ENCODE data around the gene CRIM1. TPM values are rescaled to one million over a fixed set of nuclear protein-coding genes. Genes with fewer than 3 reads are reported as not detected.
A peak's percentile ranks its signal among the peaks of the same experiment; 100 is the strongest.

Gene CRIM1
- total RNA-seq, 1 donor from 2014 or later, result 61.8 TPM

DNA sequence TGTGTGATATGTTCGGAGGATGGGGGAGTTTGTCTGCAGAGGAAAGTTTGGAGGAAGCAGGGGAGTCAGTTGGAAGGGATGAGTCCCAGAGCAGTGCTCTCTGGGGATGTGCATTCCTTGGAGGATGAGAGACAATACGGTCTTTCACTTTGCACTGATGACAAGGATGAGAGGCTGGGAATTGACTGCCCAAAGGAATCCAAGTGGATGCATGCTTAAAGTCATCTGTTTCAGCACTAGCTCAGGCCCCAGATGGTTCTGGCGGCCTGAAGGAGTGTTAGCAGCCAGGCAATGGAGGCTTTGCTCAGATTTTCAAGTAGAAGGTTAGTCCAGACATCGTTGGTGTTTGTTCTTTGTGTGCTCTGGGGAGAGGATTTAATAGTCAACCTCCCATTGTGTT is 100.2 kb downstream of the CRIM1 start:
- H3K36me3 Mint-ChIP-seq, result peaks cover 4% of the 10 kb centered on the region
- H3K4me3 Mint-ChIP-seq, result no peak overlapping the region
- no peak for TF ChIP-seq CTCF (IDR thresholded peaks at IDR 0.05; ENCODE audit: unreplicated experiment)
- no peak overlapping the region for H3K27ac Mint-ChIP-seq
- no peaks in the 10 kb centered on the region for H3K27me3 Mint-ChIP-seq (ENCODE audit: low read depth)
- H3K4me1 Mint-ChIP-seq, result peaks cover 19% of the 10 kb centered on the region
- no peak for DNase-seq (ENCODE audit: low spot score in 2 of 2, unreplicated experiment in 2 of 2)
- no peaks in the 10 kb centered on the region for H3K9me3 Mint-ChIP-seq

DNA sequence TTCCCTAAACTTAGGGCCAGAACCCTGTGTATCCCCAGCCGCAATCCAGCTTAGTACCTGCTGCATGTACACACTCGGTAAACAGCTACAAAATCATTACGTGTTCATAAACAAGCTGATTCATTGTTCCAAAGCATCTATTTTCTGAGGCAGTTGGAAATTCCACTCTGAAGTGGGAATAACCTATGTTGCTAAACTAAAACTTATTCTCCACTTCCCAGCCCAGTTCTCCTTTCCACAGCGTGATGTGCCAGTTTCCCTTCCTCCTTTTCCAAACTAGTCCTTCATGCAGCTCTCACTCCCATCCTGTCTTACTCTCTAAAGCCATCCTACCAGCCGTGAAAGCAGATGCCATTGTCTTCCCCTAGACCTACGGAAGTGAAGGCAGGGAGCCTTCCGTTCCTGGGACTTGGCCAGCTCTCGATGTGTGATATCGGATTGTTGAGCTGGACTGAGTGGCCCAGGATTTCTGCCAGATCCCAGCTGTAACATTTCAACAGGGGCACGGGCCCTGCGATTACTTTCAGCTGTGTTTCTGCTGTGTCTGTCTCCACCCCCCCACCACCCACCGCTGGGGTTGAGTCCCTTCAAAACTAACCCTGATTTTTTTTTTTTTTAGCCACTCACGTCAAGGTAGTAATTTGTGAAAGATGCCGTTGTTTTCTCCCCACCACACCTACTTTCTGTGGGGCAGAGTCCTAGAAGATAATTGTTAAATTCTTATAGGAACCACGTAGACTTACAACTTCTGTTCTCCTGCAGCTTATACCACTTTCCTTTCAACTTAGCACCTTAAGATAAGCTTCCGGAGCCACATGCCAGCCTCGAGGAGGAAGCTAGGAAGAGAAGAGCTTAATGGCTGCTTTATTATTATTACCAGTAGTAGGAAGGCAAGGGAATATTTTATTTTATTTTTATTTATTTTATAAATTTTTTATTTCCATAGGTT is 100.9 kb downstream of the CRIM1 start:
- TF ChIP-seq CTCF (IDR thresholded peaks at IDR 0.05; ENCODE audit: unreplicated experiment), result no peak
- Mint-ChIP-seq H3K27ac (peak overlapping the region; percentile 28), H3K4me1 (peaks cover 16% of the 10 kb centered on the region), H3K9me3 (no peaks in the 10 kb centered on the region), H3K4me3 (no peak overlapping the region), H3K27me3 (ENCODE audit: low read depth) (no peaks in the 10 kb centered on the region), H3K36me3 (peaks cover 4% of the 10 kb centered on the region)
- no peak for DNase-seq (ENCODE audit: low spot score in 2 of 2, unreplicated experiment in 2 of 2)

- peak overlapping the region; percentile 8 for H3K27ac Mint-ChIP-seq
- no peak for DNase-seq (ENCODE audit: low spot score in 2 of 2, unreplicated experiment in 2 of 2)
Observed at GRCh38 chr2:36458106-36458505, 102.5 kb downstream of the CRIM1 start.

DNA sequence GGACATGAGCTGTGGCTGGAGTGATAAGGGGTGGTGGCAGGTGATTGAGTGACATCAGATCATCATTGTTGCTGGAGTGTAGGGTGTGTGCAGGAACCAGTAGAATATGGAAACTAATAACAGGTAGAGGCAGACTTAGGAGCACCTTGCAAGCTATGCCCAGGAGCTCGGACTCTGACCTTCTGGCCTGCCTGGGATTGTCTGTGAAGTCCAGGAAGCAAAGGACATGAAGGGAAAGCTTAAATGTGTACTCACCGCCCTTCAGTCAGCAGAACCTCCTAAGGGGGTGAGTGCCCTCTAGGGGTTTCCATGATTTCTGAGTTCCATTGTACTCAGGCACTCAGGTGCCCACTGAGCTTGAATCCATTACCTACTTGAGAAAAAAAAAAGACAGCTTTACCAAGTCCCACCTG is 104.2 kb downstream of the CRIM1 start:
- Mint-ChIP-seq H3K36me3 (peaks cover 4% of the 10 kb centered on the region), H3K9me3 (no peaks in the 10 kb centered on the region), H3K4me3 (no peak overlapping the region), H3K27ac (no peak overlapping the region), H3K27me3 (ENCODE audit: low read depth) (no peaks in the 10 kb centered on the region), H3K4me1 (peaks cover 13% of the 10 kb centered on the region)
- TF ChIP-seq CTCF (IDR thresholded peaks at IDR 0.05; ENCODE audit: unreplicated experiment), result no peak
- DNase-seq (ENCODE audit: low spot score in 2 of 2, unreplicated experiment in 2 of 2), result no peak

More at GRCh38 chr2:36458106-36458505, 102.5 kb downstream of the CRIM1 start:
- no peaks in the 10 kb centered on the region for H3K27me3 Mint-ChIP-seq (ENCODE audit: low read depth)
- TF ChIP-seq CTCF (IDR thresholded peaks at IDR 0.05; ENCODE audit: unreplicated experiment), result no peak
- peaks cover 13% of the 10 kb centered on the region for H3K4me1 Mint-ChIP-seq
- H3K4me3 Mint-ChIP-seq, result no peak overlapping the region
- peaks cover 3% of the 10 kb centered on the region for H3K36me3 Mint-ChIP-seq
- H3K9me3 Mint-ChIP-seq, result no peaks in the 10 kb centered on the region

- TF ChIP-seq CTCF (IDR thresholded peaks at IDR 0.05; ENCODE audit: unreplicated experiment), result no peak
- no peak overlapping the region for H3K27ac Mint-ChIP-seq
- peaks cover 4% of the 10 kb centered on the region for H3K36me3 Mint-ChIP-seq
- no peak overlapping the region for H3K4me3 Mint-ChIP-seq
- H3K9me3 Mint-ChIP-seq, result no peaks in the 10 kb centered on the region
- H3K4me1 Mint-ChIP-seq, result peaks cover 12% of the 10 kb centered on the region
- no peak for DNase-seq (ENCODE audit: low spot score in 2 of 2, unreplicated experiment in 2 of 2)
- H3K27me3 Mint-ChIP-seq (ENCODE audit: low read depth), result no peaks in the 10 kb centered on the region
Observed at GRCh38 chr2:36461039-36461681, 105.6 kb downstream of the CRIM1 start.
